Stimulated activated CD4-positive, alpha-beta T cell treated with anti-CD3 and anti-CD28 coated beads, Interleukin-15, amount 100 ng/mL, for 48 hours (primary cell): ENCODE results near the gene PLD2.

Source experiments
- DNase-seq, 2 donors: peaks; one replicate each; pipeline ENCODE4 v3.0.0-alpha.2; 2020; ENCODE audit warnings: low read depth in 2 of 2

Gene PLD2, protein sequence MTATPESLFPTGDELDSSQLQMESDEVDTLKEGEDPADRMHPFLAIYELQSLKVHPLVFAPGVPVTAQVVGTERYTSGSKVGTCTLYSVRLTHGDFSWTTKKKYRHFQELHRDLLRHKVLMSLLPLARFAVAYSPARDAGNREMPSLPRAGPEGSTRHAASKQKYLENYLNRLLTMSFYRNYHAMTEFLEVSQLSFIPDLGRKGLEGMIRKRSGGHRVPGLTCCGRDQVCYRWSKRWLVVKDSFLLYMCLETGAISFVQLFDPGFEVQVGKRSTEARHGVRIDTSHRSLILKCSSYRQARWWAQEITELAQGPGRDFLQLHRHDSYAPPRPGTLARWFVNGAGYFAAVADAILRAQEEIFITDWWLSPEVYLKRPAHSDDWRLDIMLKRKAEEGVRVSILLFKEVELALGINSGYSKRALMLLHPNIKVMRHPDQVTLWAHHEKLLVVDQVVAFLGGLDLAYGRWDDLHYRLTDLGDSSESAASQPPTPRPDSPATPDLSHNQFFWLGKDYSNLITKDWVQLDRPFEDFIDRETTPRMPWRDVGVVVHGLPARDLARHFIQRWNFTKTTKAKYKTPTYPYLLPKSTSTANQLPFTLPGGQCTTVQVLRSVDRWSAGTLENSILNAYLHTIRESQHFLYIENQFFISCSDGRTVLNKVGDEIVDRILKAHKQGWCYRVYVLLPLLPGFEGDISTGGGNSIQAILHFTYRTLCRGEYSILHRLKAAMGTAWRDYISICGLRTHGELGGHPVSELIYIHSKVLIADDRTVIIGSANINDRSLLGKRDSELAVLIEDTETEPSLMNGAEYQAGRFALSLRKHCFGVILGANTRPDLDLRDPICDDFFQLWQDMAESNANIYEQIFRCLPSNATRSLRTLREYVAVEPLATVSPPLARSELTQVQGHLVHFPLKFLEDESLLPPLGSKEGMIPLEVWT

GRCh38 chr17:4806777-4807604 is at the start of gene PLD2:
PLD2 (plus strand) TSS chr17:4807152; CDS start chr17:4807773, 621 bp downstream.
- DNase-seq, result peak; percentile 75 to 88

DNA sequence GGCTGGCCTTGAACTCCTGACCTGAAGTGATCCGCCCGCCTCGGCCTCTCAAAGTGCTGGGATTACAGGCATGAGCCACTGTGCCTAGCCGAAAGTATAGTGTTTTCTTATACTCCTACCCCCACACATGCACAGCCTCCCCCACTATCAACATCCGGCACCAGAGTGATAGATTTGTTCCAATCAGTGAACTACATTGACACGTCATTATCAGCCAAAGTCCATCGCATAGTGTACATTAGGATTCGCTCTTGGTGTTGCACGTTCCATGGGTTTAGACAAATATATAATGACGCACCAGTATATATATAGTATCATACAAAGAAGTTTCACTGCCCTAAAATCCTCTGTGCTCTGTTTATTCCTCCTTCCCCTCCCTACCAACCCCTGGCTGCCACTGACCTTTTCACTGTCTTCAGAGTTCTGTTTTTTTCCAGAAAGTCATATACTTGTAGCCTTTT is 47.1 kb upstream of the PLD2 start:
- DNase-seq, result no peak

- no peak for DNase-seq
These were observed 42.4 kb upstream of the PLD2 start for GRCh38 chr17:4764595-4764994.

DNA sequence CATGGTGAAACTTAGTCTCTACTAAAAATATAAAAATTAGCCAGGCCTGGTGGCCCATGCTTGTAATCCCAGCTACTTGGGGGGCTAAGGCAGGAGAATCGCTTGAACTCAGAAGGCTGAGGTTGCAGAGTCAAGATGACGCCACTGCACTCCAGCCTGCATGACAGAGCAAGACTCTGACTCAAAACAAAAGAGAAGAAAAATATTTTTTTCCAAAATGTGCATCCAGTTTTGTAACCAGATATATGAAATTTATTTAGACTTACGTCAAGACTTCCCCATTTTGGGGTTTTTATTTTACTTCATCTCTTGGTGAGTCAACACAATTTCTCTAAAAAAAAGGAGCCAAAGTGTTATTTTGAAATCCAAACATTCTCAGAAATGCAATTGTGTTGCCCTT is 40.8 kb upstream of the PLD2 start:
- DNase-seq, result no peak

GRCh38 chr17:4766723-4767122 is 40.2 kb upstream of the PLD2 start:
- DNase-seq, result no peak

- no peak for DNase-seq
These were observed 38.7 kb upstream of the PLD2 start for GRCh38 chr17:4768298-4768697.

DNA sequence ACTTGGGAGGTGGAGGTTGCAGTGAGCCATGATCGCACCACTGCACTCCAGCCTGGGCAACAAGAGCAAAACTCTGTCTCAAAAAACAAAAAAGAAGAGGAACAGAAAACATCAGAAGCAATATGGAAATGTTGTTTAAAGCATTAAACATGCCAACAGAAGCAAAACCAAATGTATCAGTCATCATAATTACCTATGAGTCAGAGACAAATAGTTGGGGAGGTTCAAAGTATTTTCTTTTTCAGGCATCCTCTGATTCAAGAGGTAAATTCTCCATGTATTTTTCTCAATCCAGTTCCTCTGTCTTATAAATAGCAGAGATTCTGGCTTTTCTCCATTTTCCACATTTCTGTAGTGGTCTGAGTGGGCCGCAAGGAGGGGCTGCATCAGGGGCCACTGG is 37.3 kb upstream of the PLD2 start:
- DNase-seq, result no peak

DNA sequence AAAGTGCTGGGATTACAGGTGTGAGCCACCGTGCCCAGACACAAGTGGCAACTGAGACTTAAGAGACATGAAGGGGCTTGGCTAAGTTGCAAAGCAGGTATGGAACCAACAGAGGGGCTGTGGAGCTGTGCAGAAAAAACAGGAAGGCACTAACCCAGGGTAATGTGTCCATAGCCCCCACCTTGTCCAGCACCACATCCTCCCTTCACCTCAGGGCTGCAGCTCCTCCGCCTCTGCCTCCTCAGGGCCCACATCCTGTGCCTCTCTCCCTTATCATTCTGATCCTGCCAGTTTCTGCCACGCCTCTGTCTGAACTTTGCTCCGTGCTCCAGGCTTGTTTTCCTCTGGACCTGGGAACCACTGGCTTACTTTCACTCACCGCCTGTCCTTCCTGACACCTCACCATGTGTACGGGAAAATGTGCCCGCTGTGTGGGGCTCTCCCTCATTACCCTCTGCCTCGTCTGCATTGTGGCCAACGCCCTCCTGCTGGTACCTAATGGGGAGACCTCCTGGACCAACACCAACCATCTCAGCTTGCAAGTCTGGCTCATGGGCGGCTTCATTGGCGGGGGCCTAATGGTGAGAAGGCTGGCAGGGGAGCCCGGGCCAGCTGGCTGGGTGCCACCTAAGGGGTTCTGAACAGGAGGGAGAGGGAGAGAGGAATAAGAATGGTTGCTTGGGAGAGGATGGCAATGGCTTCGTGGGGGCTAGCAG is 35.3 kb upstream of the PLD2 start, which contains the start of gene TM4SF5:
TSS of gene TM4SF5 (plus strand) at position 368 of the 716 bp plus-strand sequence. CDS start at position 405, 37 bp downstream.
- DNase-seq, result no peak

DNA sequence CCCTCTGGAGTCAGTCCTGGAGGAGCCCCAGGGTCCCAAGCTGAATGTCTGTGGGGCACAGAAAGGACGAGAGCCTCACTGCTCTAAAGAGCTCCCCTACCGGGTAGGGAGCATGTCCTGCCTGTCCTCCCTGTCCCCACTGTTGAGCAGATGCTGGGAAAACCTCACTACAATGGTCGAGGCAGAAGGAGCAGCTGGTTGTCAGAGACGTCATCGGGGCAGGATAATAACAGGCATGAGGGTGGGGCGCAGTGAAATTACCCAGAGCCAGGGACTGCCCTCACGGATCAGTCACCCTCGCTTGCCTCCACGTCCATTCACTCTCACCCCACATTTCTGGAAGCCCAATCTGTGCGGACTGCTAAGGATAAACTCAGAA is 34.7 kb upstream of the PLD2 start:
- no peak for DNase-seq

DNA sequence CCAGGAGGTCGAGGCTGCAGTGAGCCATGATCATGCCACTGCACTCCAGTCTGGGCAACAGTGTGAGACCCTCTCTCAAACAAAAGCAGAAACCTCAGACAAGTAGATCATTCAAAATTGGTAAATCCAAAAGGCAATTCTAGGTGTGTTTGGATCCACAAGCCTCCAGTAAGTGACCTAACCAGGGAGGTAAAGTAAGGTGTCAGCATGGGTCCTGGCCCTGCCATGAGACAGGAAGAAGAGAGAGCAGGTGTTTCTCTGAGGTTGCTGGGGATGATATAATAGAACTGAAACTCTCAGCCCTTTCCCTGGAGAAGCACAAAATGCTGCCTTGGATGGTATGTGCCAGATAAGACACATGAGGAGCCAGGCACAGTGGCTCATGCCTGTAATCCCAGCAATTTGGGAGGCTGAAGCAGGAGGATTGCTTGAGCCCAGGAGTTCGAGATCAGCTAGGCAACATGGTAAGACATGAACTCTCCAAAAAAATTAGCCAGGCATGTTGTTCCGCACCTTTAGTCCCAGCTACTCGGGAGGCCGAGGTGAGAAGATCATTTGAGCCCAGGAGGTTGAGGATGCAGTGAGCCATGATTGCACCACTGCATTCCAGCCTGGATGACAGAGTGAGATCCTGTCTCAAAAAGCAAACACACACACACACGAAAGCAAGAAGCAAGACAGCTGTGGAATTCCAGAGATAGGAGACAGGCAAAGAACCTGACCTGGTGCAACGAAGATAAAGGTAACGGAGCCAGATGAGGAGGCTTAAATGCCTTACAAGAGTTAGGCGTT is 28.8 kb upstream of the PLD2 start:
- no peak for DNase-seq

DNA sequence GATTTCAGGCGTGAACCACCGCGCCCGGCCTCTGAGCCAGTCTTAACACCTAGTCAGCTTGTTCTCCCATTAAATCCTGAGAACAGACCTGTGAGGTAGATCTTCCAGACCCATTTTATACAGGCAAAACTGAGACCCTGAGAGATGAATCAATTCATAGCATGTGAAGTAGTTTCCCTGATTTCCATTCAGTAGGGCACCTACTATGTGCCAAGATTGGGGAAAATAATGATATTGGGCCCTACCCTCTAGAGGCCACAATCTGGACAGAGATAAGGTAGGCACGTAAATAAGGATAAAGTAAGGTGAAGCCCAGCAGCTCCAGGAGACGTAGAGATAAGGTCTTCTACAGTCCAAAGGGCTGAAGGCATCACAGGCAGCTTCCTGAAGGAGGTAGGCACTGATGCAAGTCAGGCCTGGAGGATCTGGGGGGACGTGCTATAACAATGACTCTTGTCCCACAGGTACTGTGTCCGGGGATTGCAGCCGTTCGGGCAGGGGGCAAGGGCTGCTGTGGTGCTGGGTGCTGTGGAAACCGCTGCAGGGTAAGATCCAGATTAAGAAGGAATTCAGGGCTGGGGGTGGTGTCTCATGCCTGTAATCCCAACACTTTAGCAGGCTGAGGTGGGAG is 26.5 kb upstream of the PLD2 start:
- DNase-seq, result no peak

GRCh38 chr17:4782652-4783051 is 24.3 kb upstream of the PLD2 start:
- no peak for DNase-seq

DNA sequence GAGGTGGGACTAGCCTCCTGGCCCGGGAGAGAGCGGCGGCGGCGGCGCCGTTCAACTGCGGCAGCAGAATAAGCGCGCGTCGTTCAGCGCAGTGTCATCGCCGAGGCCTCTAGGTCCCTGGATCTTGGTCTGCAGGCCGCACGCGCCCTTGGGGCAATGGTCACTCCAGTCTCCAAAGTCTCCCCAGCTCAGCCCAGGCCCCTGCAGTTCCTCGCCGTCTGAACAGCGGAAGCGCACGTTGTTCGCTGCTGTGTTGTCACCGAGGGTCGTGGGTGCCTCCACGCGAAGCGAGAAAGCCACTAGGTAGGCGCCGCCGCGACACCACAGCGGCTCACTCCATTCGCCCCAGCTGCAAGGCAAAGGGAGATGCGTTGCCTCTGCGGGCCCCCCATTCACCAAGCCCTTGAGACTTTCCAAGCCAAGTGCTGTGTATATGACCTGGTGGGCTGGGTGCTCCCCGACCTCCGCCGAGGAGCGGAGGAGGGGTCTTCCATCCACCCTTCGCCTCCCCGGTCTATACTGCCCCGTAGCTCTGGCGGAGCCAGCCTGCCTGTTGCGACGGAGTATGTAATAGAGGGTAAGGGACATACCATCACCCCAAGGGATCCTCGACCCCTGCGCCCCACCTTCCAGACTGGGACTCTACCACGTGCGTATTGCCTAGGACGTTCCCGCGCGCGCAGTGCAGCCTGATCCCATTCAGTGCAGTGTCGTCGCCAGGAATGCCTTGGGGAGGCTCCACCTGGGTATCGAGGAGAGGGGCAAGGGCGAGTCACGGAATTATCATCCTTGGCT is 21.4 kb upstream of the PLD2 start:
- DNase-seq, result no peak

DNA sequence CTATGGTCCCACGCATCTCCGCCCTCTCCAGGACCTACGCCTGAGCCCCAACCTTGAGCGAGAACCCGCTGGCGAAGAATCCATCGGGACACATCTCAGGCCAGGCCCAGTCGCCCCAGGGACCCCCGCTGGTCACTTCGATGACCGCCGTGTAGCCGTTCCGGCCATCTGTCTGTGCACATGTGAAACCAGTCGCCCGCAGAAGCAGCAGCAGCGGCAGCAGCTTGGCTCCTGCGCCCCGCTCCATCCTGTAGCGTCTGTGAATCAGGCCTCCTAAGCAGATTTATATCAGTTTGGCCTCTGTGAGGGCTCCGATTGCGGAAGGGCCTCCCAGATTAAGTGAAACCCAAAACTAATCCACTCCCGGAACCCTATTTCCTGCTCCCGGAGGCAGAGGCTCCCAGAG is 20.8 kb upstream of the PLD2 start, which contains the start of gene VMO1:
TSS of gene VMO1 (minus strand) at position 259 of the 406 bp plus-strand sequence. CDS start at position 247, 12 bp downstream.
- no peak for DNase-seq

DNA sequence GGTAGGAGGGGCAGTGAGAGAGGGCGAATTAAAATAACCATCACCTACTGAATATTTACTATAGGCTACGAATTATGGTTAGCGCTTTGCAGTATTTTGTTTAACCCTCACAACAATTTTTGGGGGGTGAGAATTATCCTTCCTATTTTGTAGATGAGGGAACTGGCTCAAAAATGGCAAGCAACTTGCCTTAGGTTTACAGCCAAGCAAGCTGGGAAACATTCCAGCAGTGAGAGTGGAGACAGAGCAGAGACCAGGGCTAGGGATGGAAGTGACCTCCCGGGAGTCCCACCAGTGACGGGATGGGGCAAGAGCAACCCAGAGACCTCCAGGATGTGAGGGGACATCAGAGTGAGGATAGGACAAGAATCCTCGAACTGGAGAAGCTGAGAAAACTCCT is 20.4 kb upstream of the PLD2 start:
- DNase-seq, result no peak

DNA sequence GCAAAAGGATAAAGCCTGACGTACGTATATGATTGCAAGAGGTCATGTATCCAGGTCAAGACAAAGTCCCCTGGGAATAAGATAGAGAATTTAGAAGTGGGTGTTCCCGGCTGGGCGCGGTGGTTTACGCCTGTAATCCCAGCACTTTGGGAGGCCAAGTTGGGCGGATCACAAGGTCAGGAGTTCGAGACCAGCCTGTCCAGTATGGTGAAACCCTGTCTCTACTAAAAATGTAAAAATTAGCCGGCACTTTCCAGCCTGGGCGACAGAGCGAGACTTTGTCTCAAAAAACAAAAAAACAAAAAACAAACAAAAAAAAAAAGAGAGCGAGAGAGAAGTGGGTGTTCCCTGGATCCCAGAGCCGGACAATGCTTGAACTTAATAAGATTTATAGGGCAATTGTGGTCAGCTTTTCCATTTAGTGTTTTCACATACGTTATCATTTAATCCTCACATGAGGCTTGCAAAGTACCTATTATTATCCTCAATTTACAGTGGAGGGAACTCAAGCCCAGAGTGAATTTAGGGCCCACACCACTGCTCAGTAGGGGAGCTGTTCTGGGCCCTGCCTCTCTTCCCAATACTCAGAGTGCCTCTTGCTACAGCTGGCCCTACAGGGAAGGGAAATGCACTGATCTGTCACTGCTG is 18.7 kb upstream of the PLD2 start:
- no peak for DNase-seq

GRCh38 chr17:4788807-4789700 is 17.9 kb upstream of the PLD2 start, which contains the start of gene GLTPD2:
GLTPD2 (plus strand) TSS chr17:4788964; CDS start chr17:4789012, 48 bp downstream.
- DNase-seq, result no peak
